D721Med (cell line): Measurements from ENCODE around the gene HPS5.
"Not testable (repeated sequence)": the region's sequence is repeated elsewhere in the genome, so short reads cannot be mapped to it uniquely, and the experiment has no call there.

Experiments
- DNase-seq: peaks from one replicate; pipeline ENCODE4 v3.0.0; 2011; ENCODE audit warnings: low spot score; ENCODE audit not compliant: insufficient read length
- FAIRE-seq: peaks from 2 replicates; lab custom pipeline; 2011; peaks lifted over from hg19 to GRCh38; lab: Jason Lieb, UNC
- TF ChIP-seq, protein P1 (sequence below): IDR thresholded peaks from 2 replicates; pipeline ENCODE4 v1.5.1; 2012; ENCODE audit warnings: mild to moderate bottlenecking, control low read depth; ENCODE audit not compliant: insufficient read depth; ENCODE audit errors: missing control alignments

HPS5 gene

DNA sequence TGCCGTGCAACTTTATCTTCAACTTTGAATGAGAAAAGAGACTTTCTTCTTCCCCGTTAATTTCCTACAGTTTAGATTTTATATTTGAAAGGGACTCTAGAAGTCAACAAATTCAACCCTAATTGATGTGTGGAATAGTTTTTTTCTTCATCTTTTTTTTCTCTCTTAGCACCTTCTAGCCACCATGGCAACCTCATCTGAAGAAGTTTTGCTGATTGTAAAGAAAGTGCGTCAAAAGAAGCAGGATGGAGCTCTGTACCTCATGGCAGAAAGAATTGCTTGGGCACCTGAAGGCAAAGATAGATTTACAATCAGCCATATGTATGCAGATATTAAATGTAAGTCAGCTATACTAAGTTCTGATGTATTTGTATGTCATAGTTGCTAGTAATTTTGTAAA is 11.0 kb upstream of the HPS5 start:
- FAIRE-seq (no peak), DNase-seq (no peak)
- TF ChIP-seq, protein P1, sequence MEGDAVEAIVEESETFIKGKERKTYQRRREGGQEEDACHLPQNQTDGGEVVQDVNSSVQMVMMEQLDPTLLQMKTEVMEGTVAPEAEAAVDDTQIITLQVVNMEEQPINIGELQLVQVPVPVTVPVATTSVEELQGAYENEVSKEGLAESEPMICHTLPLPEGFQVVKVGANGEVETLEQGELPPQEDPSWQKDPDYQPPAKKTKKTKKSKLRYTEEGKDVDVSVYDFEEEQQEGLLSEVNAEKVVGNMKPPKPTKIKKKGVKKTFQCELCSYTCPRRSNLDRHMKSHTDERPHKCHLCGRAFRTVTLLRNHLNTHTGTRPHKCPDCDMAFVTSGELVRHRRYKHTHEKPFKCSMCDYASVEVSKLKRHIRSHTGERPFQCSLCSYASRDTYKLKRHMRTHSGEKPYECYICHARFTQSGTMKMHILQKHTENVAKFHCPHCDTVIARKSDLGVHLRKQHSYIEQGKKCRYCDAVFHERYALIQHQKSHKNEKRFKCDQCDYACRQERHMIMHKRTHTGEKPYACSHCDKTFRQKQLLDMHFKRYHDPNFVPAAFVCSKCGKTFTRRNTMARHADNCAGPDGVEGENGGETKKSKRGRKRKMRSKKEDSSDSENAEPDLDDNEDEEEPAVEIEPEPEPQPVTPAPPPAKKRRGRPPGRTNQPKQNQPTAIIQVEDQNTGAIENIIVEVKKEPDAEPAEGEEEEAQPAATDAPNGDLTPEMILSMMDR, result no peak

DNA sequence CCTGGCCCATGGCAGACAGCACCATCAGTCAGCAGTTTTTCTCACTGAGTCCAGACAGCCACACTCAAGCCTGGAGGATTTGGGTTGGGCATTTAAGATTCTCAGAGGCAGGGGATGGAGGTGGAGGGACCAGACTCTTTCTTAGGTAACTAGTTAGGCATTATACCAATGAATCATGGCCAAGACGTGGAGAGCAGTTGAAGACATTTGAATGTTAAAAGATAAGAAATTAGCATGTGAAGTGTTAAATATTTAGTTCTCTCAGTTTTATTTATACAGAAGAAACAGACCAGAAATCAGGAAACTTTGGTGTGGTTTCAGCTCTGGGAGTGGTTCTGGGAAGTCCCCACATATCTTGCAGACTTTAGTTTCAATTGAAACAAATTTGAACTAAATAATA is 10.4 kb upstream of the HPS5 start:
- FAIRE-seq, result no peak
- TF ChIP-seq, protein P1, result no peak
- DNase-seq, result no peak

DNA sequence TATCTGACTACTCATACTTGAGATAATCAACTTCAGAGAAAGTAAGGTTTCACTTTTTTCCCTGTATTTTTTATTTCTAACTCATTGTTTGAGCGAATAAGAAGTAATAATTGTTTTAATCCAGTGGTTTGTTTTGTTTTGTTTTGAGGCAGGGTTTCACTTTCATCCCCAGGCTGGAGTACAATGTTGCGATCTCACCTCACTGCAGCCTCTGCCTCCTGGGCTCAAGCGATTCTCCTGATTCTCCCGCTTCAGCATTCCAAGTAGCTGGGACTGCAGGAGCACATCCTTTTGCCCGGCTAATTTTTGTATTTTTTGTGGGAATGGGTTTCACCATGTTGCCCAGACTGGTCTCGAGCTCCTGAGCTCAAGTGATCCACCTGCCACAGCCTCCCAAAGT is 9.0 kb upstream of the HPS5 start:
- DNase-seq (no peak), FAIRE-seq (no peak)

DNA sequence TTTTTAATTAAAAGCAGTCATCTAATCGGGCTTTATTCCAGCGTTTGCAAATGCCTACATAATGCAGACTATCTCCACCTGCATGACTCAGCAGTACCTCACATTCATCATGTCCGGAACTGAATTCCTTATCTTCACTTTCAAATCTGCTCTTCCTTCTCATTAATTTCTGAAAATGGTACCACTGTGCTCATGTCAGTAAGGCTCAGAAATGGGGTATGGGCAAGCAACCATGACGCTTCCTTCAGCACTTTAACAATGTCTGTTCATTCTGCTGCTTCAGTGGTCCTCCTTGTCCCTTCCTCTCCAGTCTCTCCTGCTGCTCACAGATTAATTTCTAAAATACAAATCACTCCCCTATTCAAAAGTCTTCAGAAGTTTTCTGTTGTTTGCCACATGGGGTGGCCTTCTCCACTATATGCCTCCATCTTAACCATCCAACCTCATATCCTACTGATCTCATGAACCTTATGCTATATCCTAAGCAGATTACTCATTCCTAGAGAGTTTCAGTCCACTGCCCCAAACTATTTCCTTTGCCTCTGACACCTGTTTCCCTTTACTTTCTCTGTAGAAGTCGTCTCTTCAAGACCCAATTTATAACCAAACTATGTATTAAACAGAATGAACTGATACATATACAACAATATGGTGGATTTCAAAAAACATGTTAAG is 7.4 kb upstream of the HPS5 start:
- DNase-seq (no peak), FAIRE-seq (no peak)
- TF ChIP-seq, protein P1, result no peak

More for the DNA sequence above, 9.0 kb upstream of the HPS5 start:
- TF ChIP-seq, protein P1, result no peak

DNA sequence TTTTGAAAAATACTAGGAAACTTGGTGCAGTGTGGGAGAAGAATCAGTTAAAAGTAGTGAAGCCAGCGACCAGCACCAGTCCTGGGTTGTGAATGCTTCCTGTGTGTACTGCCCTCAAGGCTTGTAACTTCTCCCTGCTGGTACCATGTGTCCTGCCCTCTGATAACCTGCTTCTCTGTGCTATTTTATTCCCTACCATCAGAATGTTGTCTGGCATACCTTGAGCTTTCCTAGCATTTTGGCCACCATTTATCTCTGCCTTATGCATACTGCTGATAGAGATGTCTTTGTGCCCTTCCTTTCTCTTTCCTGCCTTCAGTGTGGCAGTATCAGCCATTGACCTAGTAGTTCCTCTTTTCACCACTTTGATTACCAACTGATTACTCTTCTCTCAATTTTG is 2.4 kb upstream of the HPS5 start:
- TF ChIP-seq, protein P1, result no peak
- DNase-seq, result no peak
- no peak for FAIRE-seq

DNA sequence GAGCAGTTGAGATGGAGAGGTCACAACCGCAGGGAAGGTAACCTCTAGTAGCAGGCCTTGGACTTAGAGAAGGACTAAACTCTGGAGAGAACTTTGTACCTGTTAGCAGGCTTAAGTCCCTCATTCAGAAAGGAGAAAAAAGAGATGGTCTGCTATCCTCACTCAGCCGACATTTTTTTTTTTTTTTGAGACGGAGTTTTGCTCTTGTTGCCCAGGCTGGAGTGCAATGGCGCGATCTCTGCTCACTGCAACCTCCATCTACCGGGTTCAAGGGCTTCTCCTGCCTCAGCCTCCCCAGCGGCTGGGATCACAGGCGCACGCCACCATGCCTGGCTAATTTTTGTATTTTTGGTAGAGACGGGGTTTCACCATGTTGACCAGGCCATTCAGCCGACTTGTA is 1.9 kb upstream of the HPS5 start:
- not testable (repeated sequence) for DNase-seq, FAIRE-seq

DNA sequence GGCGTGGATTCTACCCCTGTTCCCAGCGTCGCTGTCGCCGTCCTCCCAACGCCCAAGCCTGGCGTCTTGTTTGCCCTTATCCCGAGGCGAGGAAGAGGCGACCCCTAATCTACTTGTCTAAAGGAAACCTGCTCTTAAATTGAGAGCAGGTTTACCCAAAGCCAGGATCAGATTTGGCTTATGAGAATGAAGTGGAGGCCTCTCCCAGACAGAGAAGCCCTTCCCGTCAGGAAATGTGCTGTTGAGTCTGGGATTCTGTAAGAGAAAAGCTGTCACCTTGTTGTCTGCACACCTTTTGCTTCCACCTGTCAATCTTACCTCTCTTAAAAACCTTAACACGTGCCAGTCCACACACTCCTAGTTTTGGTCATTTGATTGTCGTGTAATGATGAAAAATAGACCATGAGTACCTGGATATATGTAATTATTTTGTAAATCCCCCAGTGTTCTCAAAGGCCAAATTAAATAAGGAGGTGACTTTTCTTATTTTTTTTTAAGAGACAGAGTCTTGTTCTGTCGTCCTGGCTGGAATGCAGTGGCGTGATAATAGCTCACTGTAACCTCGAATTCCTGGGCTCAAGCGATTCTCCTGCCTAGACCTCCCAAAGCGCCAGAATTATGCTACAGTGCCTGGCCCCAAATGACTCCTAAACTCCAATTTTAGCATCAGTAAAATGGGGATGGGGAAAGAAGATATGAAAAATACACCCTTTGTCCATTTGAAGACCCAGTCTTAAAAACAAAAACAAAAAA is 1.1 kb upstream of the HPS5 start:
- no peak for FAIRE-seq

More for the DNA sequence above, 1.1 kb upstream of the HPS5 start:
- no peak for DNase-seq
- TF ChIP-seq, protein P1, result no peak
